ENCODE results near the gene FOSL1.

DNA sequence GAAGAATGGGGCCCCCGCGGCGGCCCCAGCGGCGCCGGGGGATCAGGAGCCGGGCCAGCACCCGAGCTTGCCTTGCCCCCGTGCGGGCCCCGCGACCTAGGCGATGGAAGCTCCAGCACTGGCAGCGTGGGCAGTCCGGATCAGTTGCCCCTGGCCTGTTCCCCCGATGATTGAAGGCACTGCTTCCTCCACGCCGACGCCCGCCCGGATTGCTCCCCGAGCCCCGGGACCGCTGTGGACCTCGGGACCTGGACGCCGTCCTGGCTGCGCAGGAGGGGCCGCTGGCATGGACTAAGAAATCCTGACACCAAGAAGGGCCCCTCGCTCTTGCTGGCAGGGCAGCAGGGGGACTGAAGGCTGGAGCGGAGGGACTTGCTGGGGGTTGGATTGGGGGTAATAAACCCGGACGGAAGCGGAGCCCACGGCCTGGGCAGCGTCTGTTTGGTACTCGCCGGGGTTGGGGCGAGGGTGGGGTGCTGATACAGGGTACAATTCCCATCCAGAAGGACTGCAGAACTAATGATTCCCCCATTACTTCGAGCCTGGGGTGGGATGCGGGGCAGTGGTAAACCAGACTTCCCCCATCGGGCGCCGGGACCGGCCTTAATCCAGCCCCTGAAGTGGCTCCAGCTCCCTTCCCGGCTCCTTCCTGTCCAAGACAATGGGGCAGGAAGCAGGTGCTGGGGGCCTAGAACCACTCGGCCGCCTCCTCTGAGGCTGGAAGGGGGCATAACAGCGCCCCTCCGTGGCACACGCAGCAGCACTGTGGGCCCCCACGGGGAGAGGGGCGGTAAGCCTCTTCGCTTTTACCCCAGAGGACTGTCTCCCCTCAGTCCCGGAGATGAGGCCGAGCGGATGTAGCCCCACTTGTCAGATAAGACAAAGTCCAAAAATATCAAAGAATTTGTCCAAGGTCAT lies 8.7 kb downstream of the FOSL1 start:
- TF ChIP-seq POLR2AphosphoS5 (IDR thresholded peaks at IDR 0.05) (peak; percentile 65 to 67), POLR2A (IDR thresholded peaks at IDR 0.05) (peak in 1 of 4 donors; percentile 12)
- TF ChIP-seq, protein P1, sequence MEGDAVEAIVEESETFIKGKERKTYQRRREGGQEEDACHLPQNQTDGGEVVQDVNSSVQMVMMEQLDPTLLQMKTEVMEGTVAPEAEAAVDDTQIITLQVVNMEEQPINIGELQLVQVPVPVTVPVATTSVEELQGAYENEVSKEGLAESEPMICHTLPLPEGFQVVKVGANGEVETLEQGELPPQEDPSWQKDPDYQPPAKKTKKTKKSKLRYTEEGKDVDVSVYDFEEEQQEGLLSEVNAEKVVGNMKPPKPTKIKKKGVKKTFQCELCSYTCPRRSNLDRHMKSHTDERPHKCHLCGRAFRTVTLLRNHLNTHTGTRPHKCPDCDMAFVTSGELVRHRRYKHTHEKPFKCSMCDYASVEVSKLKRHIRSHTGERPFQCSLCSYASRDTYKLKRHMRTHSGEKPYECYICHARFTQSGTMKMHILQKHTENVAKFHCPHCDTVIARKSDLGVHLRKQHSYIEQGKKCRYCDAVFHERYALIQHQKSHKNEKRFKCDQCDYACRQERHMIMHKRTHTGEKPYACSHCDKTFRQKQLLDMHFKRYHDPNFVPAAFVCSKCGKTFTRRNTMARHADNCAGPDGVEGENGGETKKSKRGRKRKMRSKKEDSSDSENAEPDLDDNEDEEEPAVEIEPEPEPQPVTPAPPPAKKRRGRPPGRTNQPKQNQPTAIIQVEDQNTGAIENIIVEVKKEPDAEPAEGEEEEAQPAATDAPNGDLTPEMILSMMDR (IDR thresholded peaks at IDR 0.05) = peak in 4 of 6 experiments; percentile 19 to 38 (median 28)

Measured in upper lobe of left lung (tissue), 4 donors.